Prostate gland (tissue), 2 donors: ENCODE measurements around the gene NOP56.

Experiments used
- CTCF ChIP-seq, 4 experiments: fragments of 200-600 bp in 2 of 4; fragments of 450-650 bp in 2 of 4; sonication (generic) in 2 of 4; IDR thresholded peaks; 1 replicate in 3 of 4; 2 replicates in 1 of 4; pipeline ENCODE4 v1.5.1; 2016 to 2019; ENCODE audit warnings: antibody characterized with exemption in 4 of 4, mild to moderate bottlenecking in 2 of 4, moderate library complexity in 2 of 4
- POLR2A ChIP-seq: fragments of 450-650 bp; IDR thresholded peaks from one replicate; pipeline ENCODE4 v1.6.1; 2016; ENCODE audit warnings: antibody characterized with exemption, mild to moderate bottlenecking

- no peak for TF ChIP-seq CTCF (IDR thresholded peaks at IDR 0.05)
- no peak for TF ChIP-seq POLR2A
Observed at GRCh38 chr20:2654831-2655230, 2.4 kb downstream of the NOP56 start.
